Measurements from ENCODE around the gene SUCLG2. TPM values are rescaled to one million over a fixed set of nuclear protein-coding genes. Genes with fewer than 3 reads are reported as not detected.

SUCLG2 gene
- total and polyA plus RNA-seq, 2 donors (not counting 1 experiment from before 2014, with no cell fraction given) = 56.8 to 87.4 TPM

GRCh38 chr3:67650084-67650483 lies 4.3 kb downstream of the SUCLG2 start:
- Histone ChIP-seq H3K4me3 (replicated peaks in 1 of 4; ENCODE audit: control extremely low read depth in 1 of 4, insufficient read depth in 1 of 4, low read depth in 3 of 4, low read length in 4 of 4) (no peak overlapping the region), H3K27me3 (ENCODE audit: control insufficient read depth, insufficient read depth, low read length) (no peaks in the 10 kb centered on the region), H2AFZ (ENCODE audit: low read length) (no peak overlapping the region), H3K9me3 (ENCODE audit: control insufficient read depth, insufficient read depth, low read depth, low read length) (no peaks in the 10 kb centered on the region), H3K27ac (ENCODE audit: insufficient read depth, low read length) (no peak overlapping the region), H3K4me2 (ENCODE audit: extremely low read depth, insufficient read depth, low read length) (no peak overlapping the region), H3K9ac (ENCODE audit: insufficient read depth, low read length) (no peak overlapping the region), H3K79me2 (ENCODE audit: control insufficient read depth, insufficient read depth, low read length) (peaks cover 38% of the 10 kb centered on the region), H3K36me3 (ENCODE audit: control insufficient read depth, insufficient read depth, low read length) (no peaks in the 10 kb centered on the region), H3K4me1 (ENCODE audit: control insufficient read depth, extremely low read depth, insufficient read depth, low read length) (peaks cover 5% of the 10 kb centered on the region), H4K20me1 (ENCODE audit: control insufficient read depth, extremely low read depth, insufficient read depth, low read length) (no peaks in the 10 kb centered on the region)
- TF ChIP-seq EZH2 (IDR thresholded peaks at IDR 0.05; ENCODE audit: low read length, missing control alignments) = no peak
- TF ChIP-seq, protein P1, sequence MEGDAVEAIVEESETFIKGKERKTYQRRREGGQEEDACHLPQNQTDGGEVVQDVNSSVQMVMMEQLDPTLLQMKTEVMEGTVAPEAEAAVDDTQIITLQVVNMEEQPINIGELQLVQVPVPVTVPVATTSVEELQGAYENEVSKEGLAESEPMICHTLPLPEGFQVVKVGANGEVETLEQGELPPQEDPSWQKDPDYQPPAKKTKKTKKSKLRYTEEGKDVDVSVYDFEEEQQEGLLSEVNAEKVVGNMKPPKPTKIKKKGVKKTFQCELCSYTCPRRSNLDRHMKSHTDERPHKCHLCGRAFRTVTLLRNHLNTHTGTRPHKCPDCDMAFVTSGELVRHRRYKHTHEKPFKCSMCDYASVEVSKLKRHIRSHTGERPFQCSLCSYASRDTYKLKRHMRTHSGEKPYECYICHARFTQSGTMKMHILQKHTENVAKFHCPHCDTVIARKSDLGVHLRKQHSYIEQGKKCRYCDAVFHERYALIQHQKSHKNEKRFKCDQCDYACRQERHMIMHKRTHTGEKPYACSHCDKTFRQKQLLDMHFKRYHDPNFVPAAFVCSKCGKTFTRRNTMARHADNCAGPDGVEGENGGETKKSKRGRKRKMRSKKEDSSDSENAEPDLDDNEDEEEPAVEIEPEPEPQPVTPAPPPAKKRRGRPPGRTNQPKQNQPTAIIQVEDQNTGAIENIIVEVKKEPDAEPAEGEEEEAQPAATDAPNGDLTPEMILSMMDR (conservative IDR thresholded peaks at IDR 0.05 in 1 of 2, IDR thresholded peaks at IDR 0.05 in 1 of 2; ENCODE audit: low read depth in 1 of 2, low read length in 2 of 2) = no peak
- DNase-seq (ENCODE audit: low read depth in 2 of 2) = no peak

DNA sequence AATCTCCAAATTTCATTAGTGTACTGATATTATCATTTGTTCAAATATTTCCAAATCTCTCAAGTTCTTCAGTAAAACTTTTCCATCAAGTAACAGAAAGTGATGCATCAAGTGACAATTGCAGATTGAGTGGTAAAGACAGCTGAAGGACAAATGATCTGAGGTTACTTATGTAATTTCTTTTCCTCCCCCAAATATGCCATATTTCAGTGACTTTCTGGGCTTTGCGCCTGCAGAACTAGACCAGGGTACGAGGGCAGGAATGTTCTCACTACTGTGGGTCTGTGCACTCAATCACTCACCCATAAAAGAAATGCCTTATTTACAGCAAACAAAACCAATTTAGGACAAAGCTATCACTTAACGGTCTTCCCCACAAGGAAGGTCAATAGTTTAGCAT lies 4.7 kb downstream of the SUCLG2 start:
- no peak for TF ChIP-seq EZH2 (IDR thresholded peaks at IDR 0.05; ENCODE audit: low read length, missing control alignments)
- TF ChIP-seq, protein P1 (conservative IDR thresholded peaks at IDR 0.05 in 1 of 2, IDR thresholded peaks at IDR 0.05 in 1 of 2; ENCODE audit: low read depth in 1 of 2, low read length in 2 of 2) = no peak
- H3K27ac ChIP-seq (ENCODE audit: insufficient read depth, low read length) = no peak overlapping the region
- DNase-seq (ENCODE audit: low read depth in 2 of 2) = no peak
- no peak overlapping the region for H3K9ac ChIP-seq (ENCODE audit: insufficient read depth, low read length)
- H3K79me2 ChIP-seq (ENCODE audit: control insufficient read depth, insufficient read depth, low read length) = peaks cover 39% of the 10 kb centered on the region
- no peaks in the 10 kb centered on the region for H3K27me3 ChIP-seq (ENCODE audit: control insufficient read depth, insufficient read depth, low read length)
- H2AFZ ChIP-seq (ENCODE audit: low read length) = no peak overlapping the region
- H3K36me3 ChIP-seq (ENCODE audit: control insufficient read depth, insufficient read depth, low read length) = no peaks in the 10 kb centered on the region
- H3K4me3 ChIP-seq (replicated peaks in 1 of 4; ENCODE audit: control extremely low read depth in 1 of 4, insufficient read depth in 1 of 4, low read depth in 3 of 4, low read length in 4 of 4) = no peak overlapping the region
- no peaks in the 10 kb centered on the region for H4K20me1 ChIP-seq (ENCODE audit: control insufficient read depth, extremely low read depth, insufficient read depth, low read length)
- H3K4me1 ChIP-seq (ENCODE audit: control insufficient read depth, extremely low read depth, insufficient read depth, low read length) = peaks cover 5% of the 10 kb centered on the region
- no peaks in the 10 kb centered on the region for H3K9me3 ChIP-seq (ENCODE audit: control insufficient read depth, insufficient read depth, low read depth, low read length)
- H3K4me2 ChIP-seq (ENCODE audit: extremely low read depth, insufficient read depth, low read length) = no peak overlapping the region

GRCh38 chr3:67648701-67649100 lies 5.7 kb downstream of the SUCLG2 start:
- Histone ChIP-seq H3K4me2 (ENCODE audit: extremely low read depth, insufficient read depth, low read length) (no peak overlapping the region), H3K9me3 (ENCODE audit: control insufficient read depth, insufficient read depth, low read depth, low read length) (no peaks in the 10 kb centered on the region), H2AFZ (ENCODE audit: low read length) (no peak overlapping the region), H3K36me3 (ENCODE audit: control insufficient read depth, insufficient read depth, low read length) (no peaks in the 10 kb centered on the region), H4K20me1 (ENCODE audit: control insufficient read depth, extremely low read depth, insufficient read depth, low read length) (no peaks in the 10 kb centered on the region), H3K4me1 (ENCODE audit: control insufficient read depth, extremely low read depth, insufficient read depth, low read length) (peaks cover 5% of the 10 kb centered on the region), H3K27me3 (ENCODE audit: control insufficient read depth, insufficient read depth, low read length) (no peaks in the 10 kb centered on the region), H3K27ac (ENCODE audit: insufficient read depth, low read length) (peak overlapping the region; percentile 92), H3K79me2 (ENCODE audit: control insufficient read depth, insufficient read depth, low read length) (peaks cover 42% of the 10 kb centered on the region), H3K4me3 (replicated peaks in 1 of 4; ENCODE audit: control extremely low read depth in 1 of 4, insufficient read depth in 1 of 4, low read depth in 3 of 4, low read length in 4 of 4) (no peak overlapping the region), H3K9ac (ENCODE audit: insufficient read depth, low read length) (no peak overlapping the region)
- peak; percentile 27 to 81 for DNase-seq (ENCODE audit: low read depth in 2 of 2)
- TF ChIP-seq, protein P1 (conservative IDR thresholded peaks at IDR 0.05 in 1 of 2, IDR thresholded peaks at IDR 0.05 in 1 of 2; ENCODE audit: low read depth in 1 of 2, low read length in 2 of 2) = no peak
- no peak for TF ChIP-seq EZH2 (IDR thresholded peaks at IDR 0.05; ENCODE audit: low read length, missing control alignments)
